ENCODE results near the gene CLSTN1. TPM values are rescaled to one million over a fixed set of nuclear protein-coding genes. Genes with fewer than 3 reads are reported as not detected.

CLSTN1 gene
- total and polyA plus RNA-seq, 2 of the 13 experiments (the other 11 are each of a cell fraction or from before 2014, with no cell fraction given), result 19.7 to 29.8 TPM

- TF ChIP-seq HNF4G (IDR thresholded peaks at IDR 0.05; ENCODE audit: borderline replicate concordance, low read depth, low read length) (no peak; the same call in 1 of the 2 replicates), HNF4G (CRISPR knock-in tag; IDR thresholded peaks at IDR 0.05; ENCODE audit: borderline replicate concordance, low read depth) (no peak), ZBTB14 (CRISPR knock-in tag; IDR thresholded peaks at IDR 0.05) (no peak), ZNF503 (CRISPR knock-in tag; IDR thresholded peaks at IDR 0.05) (no peak), XRCC5 (optimal IDR thresholded peaks at IDR 0.05; ENCODE audit: low read length) (no peak), ATF5 (CRISPR knock-in tag; IDR thresholded peaks at IDR 0.05; ENCODE audit: low read depth) (no peak), SOX6 (IDR thresholded peaks at IDR 0.05) (no peak), SOX6 (CRISPR knock-in tag; IDR thresholded peaks at IDR 0.05) (peak; percentile 67), RXRA (CRISPR knock-in tag; IDR thresholded peaks at IDR 0.05) (no peak; the same call in 1 of the 2 replicates), ZNF713 (CRISPR knock-in tag; IDR thresholded peaks at IDR 0.05) (no peak), EHMT2 (IDR thresholded peaks at IDR 0.05; ENCODE audit: borderline replicate concordance, low read depth, low read length) (no peak), KMT2B (CRISPR knock-in tag; IDR thresholded peaks at IDR 0.05) (no peak), ZNF709 (CRISPR knock-in tag; IDR thresholded peaks at IDR 0.05) (no peak), POLR2AphosphoS2 (IDR thresholded peaks at IDR 0.05; ENCODE audit: low read depth, low read length) (no peak), FOXP1 (IDR thresholded peaks at IDR 0.05) (no peak), FOXP1 (CRISPR knock-in tag; IDR thresholded peaks at IDR 0.05) (no peak), MED1 (CRISPR knock-in tag; IDR thresholded peaks at IDR 0.05) (no peak), RARA (CRISPR knock-in tag; IDR thresholded peaks at IDR 0.05) (peak; percentile 49; the same call in 1 of the 2 replicates), SALL1 (CRISPR knock-in tag; IDR thresholded peaks at IDR 0.05) (peak; percentile 78), SOX13 (IDR thresholded peaks at IDR 0.05) (no peak), SOX13 (CRISPR knock-in tag; conservative IDR thresholded peaks at IDR 0.05 in 1 of 2, IDR thresholded peaks at IDR 0.05 in 1 of 2) (peak in 1 of 2 experiments; percentile 68; a peak in 1 of 4 replicates), MYNN (CRISPR knock-in tag; IDR thresholded peaks at IDR 0.05; ENCODE audit: low read depth) (no peak), KDM5B (CRISPR knock-in tag; IDR thresholded peaks at IDR 0.05; ENCODE audit: borderline replicate concordance) (no peak), SRF (IDR thresholded peaks at IDR 0.05; ENCODE audit: low read depth, low read length) (no peak), RCOR2 (CRISPR knock-in tag; IDR thresholded peaks at IDR 0.05) (no peak)
Observed at GRCh38 chr1:9870572-9870971, 46.8 kb upstream of the CLSTN1 start (continued).

Data from HepG2 (cell line).